ENCODE results near the gene SARM1. TPM values are rescaled to one million over a fixed set of nuclear protein-coding genes. Genes with fewer than 3 reads are reported as not detected.
A peak's percentile ranks its signal among the peaks of the same experiment; 100 is the strongest.

SARM1 gene
- total RNA-seq, 5 donors from 2014 or later (not counting 1 experiment from before 2014, with no cell fraction given), result 26.0 to 42.3 (median 37.9) TPM

DNA sequence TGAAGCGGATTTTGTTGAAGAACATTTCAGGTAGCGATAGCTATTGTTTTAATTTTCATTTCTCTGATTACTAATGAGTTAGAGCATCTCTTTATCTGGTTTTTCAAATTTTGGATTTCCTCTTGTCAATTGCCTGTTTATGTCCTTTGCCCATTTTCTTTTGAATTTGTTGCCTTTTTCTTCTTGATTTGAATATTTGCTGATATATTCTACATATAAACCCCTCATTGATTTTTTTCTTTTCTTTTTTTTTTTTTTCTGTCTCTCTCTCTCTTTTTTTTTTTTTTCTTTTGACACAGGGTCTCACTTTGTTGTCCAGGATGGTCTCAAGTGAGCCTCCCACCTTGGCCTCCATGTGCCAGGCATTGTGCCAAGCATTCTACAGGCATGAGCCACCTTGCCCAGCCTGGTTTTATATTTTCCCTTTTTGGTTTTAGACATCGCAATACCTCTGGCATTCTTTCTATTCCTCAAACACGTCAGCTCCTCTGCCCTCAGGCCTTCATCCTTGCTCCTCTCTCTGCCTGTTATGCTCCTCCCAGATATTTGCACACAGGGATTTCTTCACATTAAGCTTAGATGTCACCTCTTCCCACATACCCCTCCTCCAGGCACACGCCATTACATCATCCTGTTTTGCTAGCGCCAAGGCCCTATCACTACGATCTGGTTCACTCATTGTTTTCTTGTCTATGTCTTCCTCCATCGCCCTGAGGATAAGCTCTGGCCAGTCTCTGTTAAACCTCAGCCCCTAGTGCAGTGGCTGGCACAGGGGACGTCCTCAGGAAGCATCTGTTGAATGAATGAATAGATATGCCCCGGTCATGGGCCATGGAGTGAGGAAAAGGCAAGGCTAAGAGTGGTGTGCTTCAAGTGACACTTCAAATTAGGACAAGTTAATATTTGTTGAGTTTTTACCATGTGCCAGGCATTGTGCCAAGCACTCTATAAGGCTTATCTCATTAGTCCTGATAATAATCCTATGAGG is 8.6 kb downstream of the SARM1 start:
- Mint-ChIP-seq H3K27ac (no peak overlapping the region), H3K4me1 (peaks cover 21 to 32% (median 29%) of the 10 kb centered on the region in 3 donors), H3K36me3 (peaks cover 9% of the 10 kb centered on the region), H3K9me3 (no peaks in the 10 kb centered on the region), H3K27me3 (peaks cover 4 to 6% of the 10 kb centered on the region in 2 donors), H3K4me3 (peak overlapping the region in 1 of 3 donors; percentile 51)
- Histone ChIP-seq H3K4me1 (ENCODE audit: control insufficient read depth in 1 of 2, extremely low read depth in 1 of 2, insufficient read depth in 2 of 2, low read length in 2 of 2) (peaks cover 2 to 21% of the 10 kb centered on the region in 2 experiments), H3K9me3 (no peaks in the 10 kb centered on the region), H3K27me3 (replicated peaks in 1 of 2; ENCODE audit: control insufficient read depth in 2 of 2, extremely low read depth in 1 of 2, insufficient read depth in 2 of 2, low read length in 1 of 2) (peaks cover 10 to 11% of the 10 kb centered on the region in 2 experiments), H3K4me3 (ENCODE audit: control insufficient read depth in 1 of 2, extremely low read depth in 1 of 2, low read length in 1 of 2) (no peak overlapping the region), H3K27ac (ENCODE audit: low read length) (no peak overlapping the region), H3K36me3 (ENCODE audit: control insufficient read depth in 2 of 2, extremely low read depth in 1 of 2, insufficient read depth in 1 of 2, low read length in 1 of 2) (no peaks in the 10 kb centered on the region)
- ChIA-PET POLR2A (no interaction called here), CTCF (interaction anchor here (0.6 to 0.7 kb wide), 2 partner anchors 306 to 436 kb away, joined by 3 read pairs; no protein-coding TSS in a partner anchor)
- DNase-seq (no peak), ATAC-seq (replicated peaks in 1 of 4) (no peak)
- 84% methylated on average over 7 of the region's 10 CpGs for WGBS (ENCODE audit: insufficient coverage)

- H3K27me3 ChIP-seq (replicated peaks in 1 of 2; ENCODE audit: control insufficient read depth in 2 of 2, extremely low read depth in 1 of 2, insufficient read depth in 2 of 2, low read length in 1 of 2), result peaks cover 10 to 11% of the 10 kb centered on the region in 2 experiments
- 46% methylated on average over 69 of the region's 72 CpGs for WGBS (ENCODE audit: insufficient coverage)
- no peak overlapping the region for H3K27ac Mint-ChIP-seq
- H3K4me3 ChIP-seq (ENCODE audit: control insufficient read depth in 1 of 2, extremely low read depth in 1 of 2, low read length in 1 of 2), result no peak overlapping the region
- H3K27ac ChIP-seq (ENCODE audit: low read length), result no peak overlapping the region
- H3K4me3 Mint-ChIP-seq, result peak overlapping the region; percentile 14 to 51 (median 28)
- peaks cover 2 to 29% of the 10 kb centered on the region in 2 experiments for H3K4me1 ChIP-seq (ENCODE audit: control insufficient read depth in 1 of 2, extremely low read depth in 1 of 2, insufficient read depth in 2 of 2, low read length in 2 of 2)
- H3K9me3 Mint-ChIP-seq, result no peaks in the 10 kb centered on the region
- ChIA-PET CTCF (interaction anchor here in 1 of 2 donors (0.6 to 0.9 kb wide), 2 partner anchors 24 to 49 kb away, joined by 4 to 6 read pairs; partner anchors contain the start of gene POLDIP2), POLR2A (no interaction called here)
- H3K36me3 Mint-ChIP-seq, result peaks cover 9% of the 10 kb centered on the region
- H3K36me3 ChIP-seq (ENCODE audit: control insufficient read depth in 2 of 2, extremely low read depth in 1 of 2, insufficient read depth in 1 of 2, low read length in 1 of 2), result no peaks in the 10 kb centered on the region
- H3K4me1 Mint-ChIP-seq, result peaks cover 29 to 42% (median 38%) of the 10 kb centered on the region in 3 donors
- DNase-seq, result peak in 3 of 35 experiments; percentile 6 to 27 (median 23)
- ATAC-seq (replicated peaks in 1 of 4), result no peak
- H3K27me3 Mint-ChIP-seq, result peaks cover 4 to 6% of the 10 kb centered on the region in 2 donors
- no peaks in the 10 kb centered on the region for H3K9me3 ChIP-seq
Measured at GRCh38 chr17:28381141-28381825, 9.8 kb downstream of the SARM1 start.

DNA sequence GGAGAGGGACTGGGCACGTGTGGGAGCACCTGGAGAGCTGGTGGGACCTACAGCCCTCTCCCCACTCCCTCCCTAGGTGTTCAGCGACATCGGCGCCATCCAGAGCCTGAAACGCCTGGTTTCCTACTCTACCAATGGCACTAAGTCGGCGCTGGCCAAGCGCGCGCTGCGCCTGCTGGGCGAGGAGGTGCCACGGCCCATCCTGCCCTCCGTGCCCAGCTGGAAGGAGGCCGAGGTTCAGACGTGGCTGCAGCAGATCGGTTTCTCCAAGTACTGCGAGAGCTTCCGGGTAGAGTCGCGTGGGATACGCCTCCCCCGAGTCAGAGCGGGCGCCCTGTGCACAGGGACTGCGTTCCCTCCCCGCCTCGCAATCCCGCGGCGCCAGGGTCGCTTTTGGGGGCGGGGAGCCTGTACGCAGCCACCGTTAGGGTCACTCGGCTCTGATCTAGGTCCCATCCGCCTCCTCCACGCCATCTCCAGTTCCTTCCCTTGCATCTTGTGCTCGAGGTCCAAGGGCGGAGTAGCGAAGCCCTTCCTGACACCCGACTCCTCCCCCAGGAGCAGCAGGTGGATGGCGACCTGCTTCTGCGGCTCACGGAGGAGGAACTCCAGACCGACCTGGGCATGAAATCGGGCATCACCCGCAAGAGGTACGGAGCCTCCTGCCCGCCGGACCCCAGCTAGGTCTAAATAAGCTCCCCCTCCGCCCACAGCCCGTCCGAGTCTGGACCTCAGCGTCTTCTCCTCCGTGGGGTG is 13.0 kb downstream of the SARM1 start:
- peak overlapping the region; percentile 88 to 91 (median 89) for H3K4me3 Mint-ChIP-seq

GRCh38 chr17:28385037-28385400 is 13.5 kb downstream of the SARM1 start:
- DNase-seq, result no peak
- Histone ChIP-seq H3K27ac (ENCODE audit: low read length) (peak overlapping the region; percentile 45), H3K27me3 (replicated peaks in 1 of 2; ENCODE audit: control insufficient read depth in 2 of 2, extremely low read depth in 1 of 2, insufficient read depth in 2 of 2, low read length in 1 of 2) (peaks cover 10 to 11% of the 10 kb centered on the region in 2 experiments), H3K4me1 (ENCODE audit: control insufficient read depth in 1 of 2, extremely low read depth in 1 of 2, insufficient read depth in 2 of 2, low read length in 2 of 2) (peaks cover 2 to 29% of the 10 kb centered on the region in 2 experiments), H3K4me3 (ENCODE audit: control insufficient read depth in 1 of 2, extremely low read depth in 1 of 2, low read length in 1 of 2) (peak overlapping the region; percentile 87 to 96), H3K36me3 (ENCODE audit: control insufficient read depth in 2 of 2, extremely low read depth in 1 of 2, insufficient read depth in 1 of 2, low read length in 1 of 2) (peaks cover 4 to 12% of the 10 kb centered on the region in 2 donors), H3K9me3 (no peaks in the 10 kb centered on the region)
- Mint-ChIP-seq H3K4me1 (peaks cover 29 to 48% (median 45%) of the 10 kb centered on the region in 3 donors), H3K36me3 (peaks cover 16% of the 10 kb centered on the region), H3K27me3 (peaks cover 4 to 6% of the 10 kb centered on the region in 2 donors), H3K27ac (peak overlapping the region; percentile 27 to 81), H3K4me3 (peak overlapping the region; percentile 88 to 91 (median 89)), H3K9me3 (no peaks in the 10 kb centered on the region)
- CTCF ChIA-PET, result no interaction called here
- POLR2A ChIA-PET, result no interaction called here
- 10% methylated on average over 28 of the region's 29 CpGs for WGBS (ENCODE audit: insufficient coverage)
- peak; percentile 15 to 20 (median 18) for ATAC-seq (replicated peaks in 1 of 4)

More for the DNA sequence above, 13.0 kb downstream of the SARM1 start:
- H3K4me1 Mint-ChIP-seq, result peaks cover 29 to 45% (median 45%) of the 10 kb centered on the region in 3 donors
- peaks cover 2 to 29% of the 10 kb centered on the region in 2 experiments for H3K4me1 ChIP-seq (ENCODE audit: control insufficient read depth in 1 of 2, extremely low read depth in 1 of 2, insufficient read depth in 2 of 2, low read length in 2 of 2)
- peaks cover 11% of the 10 kb centered on the region for H3K36me3 Mint-ChIP-seq
- peaks cover 4 to 7% of the 10 kb centered on the region in 2 donors for H3K36me3 ChIP-seq (ENCODE audit: control insufficient read depth in 2 of 2, extremely low read depth in 1 of 2, insufficient read depth in 1 of 2, low read length in 1 of 2)
- peaks cover 4 to 6% of the 10 kb centered on the region in 2 donors for H3K27me3 Mint-ChIP-seq
- no peaks in the 10 kb centered on the region for H3K9me3 Mint-ChIP-seq
- H3K27ac ChIP-seq (ENCODE audit: low read length), result peak overlapping the region; percentile 45
- 3% methylated on average over 50 of the region's 56 CpGs for WGBS (ENCODE audit: insufficient coverage)
- peaks cover 10 to 11% of the 10 kb centered on the region in 2 experiments for H3K27me3 ChIP-seq (replicated peaks in 1 of 2; ENCODE audit: control insufficient read depth in 2 of 2, extremely low read depth in 1 of 2, insufficient read depth in 2 of 2, low read length in 1 of 2)
- peak overlapping the region; percentile 69 to 81 for H3K27ac Mint-ChIP-seq
- peak; percentile 36 to 69 (median 52) for DNase-seq
- CTCF ChIA-PET, result interaction anchor here in 1 of 2 donors (0.6 kb wide), 1 partner anchor 27 kb away, joined by 3 read pairs; the partner anchor contains the start of gene POLDIP2
- POLR2A ChIA-PET, result interaction anchor here in 1 of 2 donors (1.0 kb wide), 1 partner anchor 27 kb away, joined by 3 read pairs; the partner anchor contains the start of gene POLDIP2
- no peaks in the 10 kb centered on the region for H3K9me3 ChIP-seq
- H3K4me3 ChIP-seq (ENCODE audit: control insufficient read depth in 1 of 2, extremely low read depth in 1 of 2, low read length in 1 of 2), result peak overlapping the region; percentile 87 to 96
- ATAC-seq (replicated peaks in 1 of 4), result peak; percentile 90 to 94 (median 93)

DNA sequence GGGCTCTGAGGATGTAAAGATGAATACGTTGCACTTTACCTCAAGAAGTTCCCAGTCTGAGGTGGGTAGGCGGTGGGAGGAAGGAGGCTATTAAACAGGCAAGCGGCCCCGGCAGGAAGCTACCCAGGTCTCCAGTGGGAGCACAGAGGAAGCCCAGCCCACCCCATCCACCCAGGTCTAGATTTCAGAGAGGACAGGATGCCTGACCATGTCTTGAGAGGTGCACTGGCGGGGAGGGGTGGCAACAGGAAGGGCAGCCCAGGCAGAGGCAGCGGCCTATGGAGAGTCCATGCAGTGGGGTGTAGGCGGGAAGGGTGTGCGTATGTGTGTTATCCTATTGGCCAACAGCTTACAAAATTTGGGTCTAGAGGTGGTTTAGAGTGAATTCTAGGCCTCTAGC is 13.9 kb downstream of the SARM1 start:
- H3K4me1 ChIP-seq (ENCODE audit: control insufficient read depth in 1 of 2, extremely low read depth in 1 of 2, insufficient read depth in 2 of 2, low read length in 2 of 2), result peaks cover 2 to 29% of the 10 kb centered on the region in 2 experiments
- Mint-ChIP-seq H3K36me3 (peaks cover 20% of the 10 kb centered on the region), H3K4me1 (peaks cover 27 to 47% (median 42%) of the 10 kb centered on the region in 3 donors), H3K4me3 (peak overlapping the region; percentile 88 to 91 (median 89)), H3K27me3 (peaks cover 4 to 6% of the 10 kb centered on the region in 2 donors), H3K9me3 (no peaks in the 10 kb centered on the region), H3K27ac (peak overlapping the region; percentile 23 to 49)
- ChIA-PET POLR2A (no interaction called here), CTCF (no interaction called here)
- WGBS (ENCODE audit: insufficient coverage), result 67% methylated on average over 1 of the region's 8 CpGs
- peaks cover 4 to 16% of the 10 kb centered on the region in 2 donors for H3K36me3 ChIP-seq (ENCODE audit: control insufficient read depth in 2 of 2, extremely low read depth in 1 of 2, insufficient read depth in 1 of 2, low read length in 1 of 2)
- ATAC-seq (replicated peaks in 1 of 4) (peak; percentile 4 to 25 (median 18)), DNase-seq (peak in 1 of 35 experiments; percentile 15)
- H3K27ac ChIP-seq (ENCODE audit: low read length), result no peak overlapping the region
- H3K4me3 ChIP-seq (ENCODE audit: control insufficient read depth in 1 of 2, extremely low read depth in 1 of 2, low read length in 1 of 2), result peak overlapping the region in 1 of 2 donors; percentile 87
- no peaks in the 10 kb centered on the region for H3K9me3 ChIP-seq
- H3K27me3 ChIP-seq (replicated peaks in 1 of 2; ENCODE audit: control insufficient read depth in 2 of 2, extremely low read depth in 1 of 2, insufficient read depth in 2 of 2, low read length in 1 of 2), result peaks cover 8 to 10% of the 10 kb centered on the region in 2 experiments

Data from T-cell (primary cell).